H9 (cell line): ENCODE data around the gene NFATC2IP. TPM values are rescaled to one million over a fixed set of nuclear protein-coding genes. Genes with fewer than 3 reads are reported as not detected.

Experiments used
- DNase-seq: peaks from one replicate; pipeline ENCODE4 v3.0.0-alpha.2; 2017
- H2AFZ ChIP-seq: one replicate; pipeline ENCODE4 v1.6.1; 2013; ENCODE audit warnings: mild to moderate bottlenecking, low read length, control low read depth, moderate library complexity
- H2AK5ac ChIP-seq: 2 replicates; pipeline ENCODE4 v1.6.1; 2013; ENCODE audit warnings: low read length, control low read depth, mixed read lengths; ENCODE audit not compliant: insufficient read length
- H2BK120ac ChIP-seq: one replicate; pipeline ENCODE4 v1.6.1; 2013; ENCODE audit warnings: low read depth, mild to moderate bottlenecking, low read length, control low read depth, inconsistent platforms; ENCODE audit not compliant: poor library complexity, severe bottlenecking
- H2BK12ac ChIP-seq: 2 replicates; pipeline ENCODE4 v1.6.1; 2013; ENCODE audit warnings: low read length, control low read depth, mixed read lengths, low read depth; ENCODE audit not compliant: insufficient read length
- H2BK15ac ChIP-seq: 2 replicates; pipeline ENCODE4 v1.6.1; 2013; ENCODE audit warnings: low read depth, low read length, control low read depth
- H2BK20ac ChIP-seq: one replicate; pipeline ENCODE4 v1.6.1; 2013; ENCODE audit warnings: low read depth, mild to moderate bottlenecking, low read length, control low read depth, inconsistent platforms; ENCODE audit not compliant: poor library complexity, severe bottlenecking
- H2BK5ac ChIP-seq: 2 replicates; pipeline ENCODE4 v1.6.1; 2013; ENCODE audit warnings: low read length, control low read depth, mixed read lengths; ENCODE audit not compliant: insufficient read length
- H3K14ac ChIP-seq: 2 replicates; pipeline ENCODE4 v1.6.1; 2013; ENCODE audit warnings: low read length, control low read depth; ENCODE audit not compliant: insufficient read depth
- H3K18ac ChIP-seq: 2 replicates; pipeline ENCODE4 v1.6.1; 2013; ENCODE audit warnings: low read depth, mild to moderate bottlenecking, mixed read lengths, low read length, control low read depth; ENCODE audit not compliant: insufficient read length
- H3K23ac ChIP-seq: 2 replicates; pipeline ENCODE4 v1.6.1; 2013; ENCODE audit warnings: low read length, control low read depth, mixed read lengths, low read depth; ENCODE audit not compliant: insufficient read length
- H3K23me2 ChIP-seq: 2 replicates; pipeline ENCODE4 v1.6.1; 2013; ENCODE audit warnings: low read depth, mild to moderate bottlenecking, mixed read lengths, low read length, control low read depth; ENCODE audit not compliant: insufficient read length, poor library complexity, severe bottlenecking
- H3K27ac ChIP-seq: 2 replicates; pipeline ENCODE4 v1.5.1; 2013; ENCODE audit warnings: low read length, control low read depth, mixed read lengths, low read depth; ENCODE audit not compliant: insufficient read length
- H3K27me3 ChIP-seq: 2 replicates; pipeline ENCODE4 v1.6.1; 2013; ENCODE audit warnings: low read length, control low read depth, inconsistent platforms; ENCODE audit not compliant: insufficient read depth
- H3K4ac ChIP-seq: 2 replicates; pipeline ENCODE4 v1.6.1; 2013; ENCODE audit warnings: low read depth, mild to moderate bottlenecking, control low read depth, inconsistent platforms, low read length, moderate library complexity
- H3K4me1 ChIP-seq: 2 replicates; pipeline ENCODE4 v1.6.1; 2013; ENCODE audit warnings: low read length, control low read depth, inconsistent platforms; ENCODE audit not compliant: insufficient read depth
- H3K4me2 ChIP-seq: 2 replicates; pipeline ENCODE4 v1.6.1; 2013; ENCODE audit warnings: low read length, control low read depth, mixed read lengths; ENCODE audit not compliant: insufficient read length, insufficient read depth
- H3K56ac ChIP-seq: 2 replicates; pipeline ENCODE4 v1.6.1; 2013; ENCODE audit warnings: low read depth, mild to moderate bottlenecking, mixed read lengths, low read length, control low read depth; ENCODE audit not compliant: insufficient read length
- H3K79me1 ChIP-seq: 2 replicates; pipeline ENCODE4 v1.6.1; 2013; ENCODE audit warnings: low read depth, mild to moderate bottlenecking, moderate library complexity, low read length, control low read depth, inconsistent platforms; ENCODE audit not compliant: insufficient read depth, poor library complexity, severe bottlenecking
- H3K79me2 ChIP-seq: 2 replicates; pipeline ENCODE4 v1.6.1; 2013; ENCODE audit warnings: low read length, control low read depth, inconsistent platforms; ENCODE audit not compliant: insufficient read depth
- H3K9ac ChIP-seq: 2 replicates; pipeline ENCODE4 v1.6.1; 2013; ENCODE audit warnings: low read length, control low read depth, mixed read lengths; ENCODE audit not compliant: insufficient read length; ENCODE audit errors: extremely low read depth
- H3K9me3 ChIP-seq: one replicate; pipeline ENCODE4 v1.6.1; 2013; ENCODE audit warnings: low read depth, low read length, inconsistent platforms; ENCODE audit not compliant: control insufficient read depth
- H3T11ph ChIP-seq: one replicate; pipeline ENCODE4 v1.6.1; 2013; ENCODE audit warnings: mild to moderate bottlenecking, low read length, control low read depth, inconsistent platforms
- H4K20me1 ChIP-seq: one replicate; pipeline ENCODE4 v1.6.1; 2013; ENCODE audit not compliant: control insufficient read depth, insufficient read length, insufficient read depth
- H4K5ac ChIP-seq: 2 replicates; pipeline ENCODE4 v1.6.1; 2013; ENCODE audit warnings: low read depth, mild to moderate bottlenecking, mixed read lengths, low read length, control low read depth; ENCODE audit not compliant: insufficient read length
- H4K8ac ChIP-seq: replicated peaks from 2 replicates; pipeline ENCODE4 v1.6.1; 2013; ENCODE audit warnings: low read length, control low read depth, mixed read lengths, low read depth; ENCODE audit not compliant: insufficient read length
- H4K91ac ChIP-seq: 2 replicates; pipeline ENCODE4 v1.6.1; 2013; ENCODE audit warnings: low read depth, mild to moderate bottlenecking, moderate library complexity, mixed read lengths, low read length, control low read depth; ENCODE audit not compliant: insufficient read length
- H3K27ac Mint-ChIP-seq, 3 experiments: 2 replicates in 2 of 3; 3 replicates in 1 of 3; pipeline ENCODE4 v1.8.0; 2020 to 2021; ENCODE audit warnings: mixed read lengths in 3 of 3, mild to moderate bottlenecking in 1 of 3, moderate library complexity in 1 of 3
- H3K27me3 Mint-ChIP-seq: 2 replicates; pipeline ENCODE4 v1.8.0; 2021; ENCODE audit warnings: low read depth, mild to moderate bottlenecking, moderate library complexity, mixed read lengths
- H3K36me3 Mint-ChIP-seq, 3 experiments: 2 replicates in 2 of 3; 3 replicates in 1 of 3; pipeline ENCODE4 v1.8.0; 2020 to 2021; ENCODE audit warnings: low read depth in 3 of 3, mixed read lengths in 3 of 3; ENCODE audit not compliant: insufficient read depth in 1 of 3
- H3K4me1 Mint-ChIP-seq, 2 experiments: 2 replicates each; pipeline ENCODE4 v1.8.0; 2020; ENCODE audit warnings: mixed read lengths in 2 of 2
- H3K4me3 Mint-ChIP-seq, 2 experiments: 2 replicates in 1 of 2; 3 replicates in 1 of 2; pipeline ENCODE4 v1.8.0; 2020 to 2021; ENCODE audit warnings: mild to moderate bottlenecking in 2 of 2, mixed read lengths in 2 of 2, moderate library complexity in 1 of 2
- H3K9me3 Mint-ChIP-seq, 2 experiments: 2 replicates in 1 of 2; 3 replicates in 1 of 2; pipeline ENCODE4 v1.8.0; 2020; ENCODE audit warnings: mild to moderate bottlenecking in 2 of 2, mixed read lengths in 2 of 2, moderate library complexity in 1 of 2
- CTCF ChIP-seq: fragments of 200-600 bp; sonication (generic); conservative IDR thresholded peaks from 3 replicates; pipeline ENCODE4 v1.8.0; 2021; ENCODE audit warnings: antibody characterized with exemption, mild to moderate bottlenecking
- WGBS: extraction: QIAGEN DNeasy Blood & Tissue Kit; methylation state at CpG from one replicate; pipeline ENCODE4 v1.1.7; 2013; ENCODE audit warnings: missing lambda C conversion rate, low lambda C conversion rate, mixed read lengths; ENCODE audit not compliant: insufficient read length; ENCODE audit errors: extremely low coverage; 5-methylcytosine and 5-hydroxymethylcytosine counted together
- total RNA-seq: library from RNA; stranded (reverse); gene quantifications from 2 replicates; pipeline ENCODE4 v1.2.1, GENCODE V29; 2021

The NFATC2IP gene
- total RNA-seq, 1 experiment from 2014 or later, result 73.8 TPM

GRCh38 chr16:28937222-28937876 lies 13.4 kb upstream of the NFATC2IP start:
- Histone ChIP-seq H3K79me2 (no peaks in the 10 kb centered on the region), H2AFZ (no peak overlapping the region), H4K91ac (no peak overlapping the region), H3K4me1 (no peaks in the 10 kb centered on the region), H3K23ac (no peak overlapping the region), H4K20me1 (no peaks in the 10 kb centered on the region), H2BK120ac (no peak overlapping the region), H2BK5ac (no peak overlapping the region), H3K4me2 (no peak overlapping the region), H2AK5ac (no peak overlapping the region), H3T11ph (no peak overlapping the region), H3K27me3 (no peaks in the 10 kb centered on the region), H4K8ac (no peak overlapping the region), H4K5ac (no peak overlapping the region), H2BK12ac (no peak overlapping the region), H3K18ac (no peak overlapping the region), H2BK20ac (no peak overlapping the region), H3K9me3 (no peaks in the 10 kb centered on the region), H3K56ac (no peak overlapping the region), H3K79me1 (no peaks in the 10 kb centered on the region), H2BK15ac (no peak overlapping the region), H3K9ac (no peak overlapping the region), H3K27ac (no peak overlapping the region), H3K14ac (no peak overlapping the region), H3K4ac (no peak overlapping the region), H3K23me2 (peaks cover 5% of the 10 kb centered on the region)
- Mint-ChIP-seq H3K36me3 (no peaks in the 10 kb centered on the region; a peak in 1 of 7 replicates), H3K27me3 (peaks cover 15% of the 10 kb centered on the region), H3K4me1 (peaks cover 5 to 6% of the 10 kb centered on the region in 2 experiments), H3K9me3 (no peaks in the 10 kb centered on the region), H3K4me3 (no peak overlapping the region), H3K27ac (no peak overlapping the region)
- no CpG with 5 or more reads among the region's 14 CpGs for WGBS
- DNase-seq, result peak; percentile 35
- TF ChIP-seq CTCF, result peak; percentile 27; the same call in 1 of the 3 replicates
